BLaER1 (cell line): ENCODE results near the gene RTN4IP1.

Source experiments
- H3K27ac ChIP-seq: shearing (Covaris generic); formaldehyde crosslinking; 2 replicates; pipeline ENCODE4 v1.8.1; 2022
- H3K27me3 ChIP-seq: shearing (Covaris generic); formaldehyde crosslinking; 2 replicates; pipeline ENCODE4 v1.8.1; 2022
- H3K36me3 ChIP-seq: shearing (Covaris generic); formaldehyde crosslinking; 2 replicates; pipeline ENCODE4 v1.8.1; 2022
- H3K4me1 ChIP-seq: shearing (Covaris generic); formaldehyde crosslinking; 2 replicates; pipeline ENCODE4 v1.8.1; 2022
- H3K4me2 ChIP-seq: shearing (Covaris generic); formaldehyde crosslinking; 2 replicates; pipeline ENCODE4 v1.8.1; 2022
- H3K4me3 ChIP-seq: shearing (Covaris generic); formaldehyde crosslinking; 2 replicates; pipeline ENCODE4 v1.8.1; 2022
- H3K9ac ChIP-seq: shearing (Covaris generic); formaldehyde crosslinking; 2 replicates; pipeline ENCODE4 v1.8.1; 2022
- H3K9me3 ChIP-seq: shearing (Covaris generic); formaldehyde crosslinking; 2 replicates; pipeline ENCODE4 v1.8.1; 2022
- H4K20me1 ChIP-seq: shearing (Covaris generic); formaldehyde crosslinking; 2 replicates; pipeline ENCODE4 v1.8.1; 2022
- Cebpa-rat ChIP-seq: shearing (Covaris generic); IDR thresholded peaks from 2 replicates; pipeline ENCODE4 v1.8.1; 2022

RTN4IP1 gene

GRCh38 chr6:106537662-106538061 is 91.6 kb downstream of the RTN4IP1 start:
- Histone ChIP-seq H3K4me2 (no peak overlapping the region), H3K27me3 (no peaks in the 10 kb centered on the region), H3K4me1 (peaks cover 11% of the 10 kb centered on the region), H3K27ac (no peak overlapping the region), H3K9me3 (no peaks in the 10 kb centered on the region), H4K20me1 (no peaks in the 10 kb centered on the region), H3K4me3 (no peak overlapping the region), H3K9ac (no peak overlapping the region), H3K36me3 (no peaks in the 10 kb centered on the region)
- TF ChIP-seq Cebpa-rat: no peak

GRCh38 chr6:106536851-106537250 is 92.4 kb downstream of the RTN4IP1 start:
- Histone ChIP-seq H3K36me3 (no peaks in the 10 kb centered on the region), H3K4me3 (no peak overlapping the region), H4K20me1 (no peaks in the 10 kb centered on the region), H3K27me3 (no peaks in the 10 kb centered on the region), H3K4me1 (peaks cover 11% of the 10 kb centered on the region), H3K4me2 (no peak overlapping the region), H3K9me3 (no peaks in the 10 kb centered on the region), H3K27ac (no peak overlapping the region), H3K9ac (no peak overlapping the region)
- no peak for TF ChIP-seq Cebpa-rat

GRCh38 chr6:106536357-106536756 is 92.9 kb downstream of the RTN4IP1 start:
- peaks cover 11% of the 10 kb centered on the region for H3K4me1 ChIP-seq
- no peak overlapping the region for H3K4me2 ChIP-seq
- no peaks in the 10 kb centered on the region for H3K27me3 ChIP-seq
- TF ChIP-seq Cebpa-rat: no peak
- H3K36me3 ChIP-seq: no peaks in the 10 kb centered on the region
- no peak overlapping the region for H3K4me3 ChIP-seq
- H3K9me3 ChIP-seq: no peaks in the 10 kb centered on the region
- no peaks in the 10 kb centered on the region for H4K20me1 ChIP-seq
- H3K27ac ChIP-seq: no peak overlapping the region
- no peak overlapping the region for H3K9ac ChIP-seq

DNA sequence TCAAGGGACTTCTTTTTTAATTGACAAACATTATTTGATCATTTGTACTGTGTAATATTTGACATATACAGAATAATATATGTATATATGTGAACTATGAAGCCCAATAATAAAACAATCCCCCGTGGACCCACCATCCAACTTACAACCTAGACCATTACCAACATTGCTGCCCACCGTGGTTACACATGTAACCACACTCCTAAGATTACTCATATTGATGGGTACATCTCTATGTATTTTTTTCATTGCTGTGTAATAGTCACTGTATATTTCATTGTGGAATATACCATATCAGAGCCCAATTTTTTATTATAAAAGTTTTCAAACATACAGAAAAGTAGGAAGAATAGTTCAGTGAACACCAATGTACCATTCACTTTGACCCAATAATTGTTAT is 94.3 kb downstream of the RTN4IP1 start:
- Histone ChIP-seq H4K20me1 (no peaks in the 10 kb centered on the region), H3K4me1 (peaks cover 5% of the 10 kb centered on the region), H3K9ac (no peak overlapping the region), H3K9me3 (no peaks in the 10 kb centered on the region), H3K27me3 (no peaks in the 10 kb centered on the region), H3K4me3 (no peak overlapping the region), H3K4me2 (no peak overlapping the region), H3K36me3 (no peaks in the 10 kb centered on the region), H3K27ac (no peak overlapping the region)
- TF ChIP-seq Cebpa-rat: no peak

GRCh38 chr6:106534564-106534982 is 94.7 kb downstream of the RTN4IP1 start:
- Histone ChIP-seq H3K36me3 (no peaks in the 10 kb centered on the region), H3K4me2 (no peak overlapping the region), H4K20me1 (no peaks in the 10 kb centered on the region), H3K9me3 (no peaks in the 10 kb centered on the region), H3K4me3 (no peak overlapping the region), H3K4me1 (peaks cover under 1% of the 10 kb centered on the region), H3K27ac (no peak overlapping the region), H3K27me3 (no peaks in the 10 kb centered on the region), H3K9ac (no peak overlapping the region)
- TF ChIP-seq Cebpa-rat: no peak

DNA sequence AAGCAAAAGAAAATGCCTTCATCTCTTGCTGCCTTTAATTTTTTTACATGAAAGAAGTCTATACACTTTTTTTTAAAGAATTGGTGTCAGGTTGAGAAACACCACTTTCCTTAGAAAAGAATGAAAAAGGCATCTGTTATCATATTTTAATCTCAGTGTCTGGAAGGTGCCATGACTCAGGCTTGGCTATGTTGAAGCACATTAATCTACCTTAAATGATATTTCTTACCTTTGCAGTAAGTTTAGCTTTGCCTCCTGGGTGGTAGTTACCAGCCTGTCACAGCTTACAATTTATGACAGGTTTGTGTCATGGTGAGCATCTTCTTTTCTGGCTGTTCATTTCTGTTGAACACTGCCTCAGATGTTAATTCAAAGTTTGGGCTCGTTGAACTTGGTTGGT is 95.3 kb downstream of the RTN4IP1 start:
- H3K27ac ChIP-seq: no peak overlapping the region
- H3K36me3 ChIP-seq: no peaks in the 10 kb centered on the region
- no peak overlapping the region for H3K4me2 ChIP-seq
- H3K9ac ChIP-seq: no peak overlapping the region
- no peaks in the 10 kb centered on the region for H3K9me3 ChIP-seq
- H4K20me1 ChIP-seq: no peaks in the 10 kb centered on the region
- H3K4me1 ChIP-seq: no peaks in the 10 kb centered on the region
- no peak overlapping the region for H3K4me3 ChIP-seq
- no peak for TF ChIP-seq Cebpa-rat
- H3K27me3 ChIP-seq: no peaks in the 10 kb centered on the region

GRCh38 chr6:106533054-106533453 is 96.2 kb downstream of the RTN4IP1 start:
- no peaks in the 10 kb centered on the region for H3K4me1 ChIP-seq
- H3K9ac ChIP-seq: no peak overlapping the region
- H4K20me1 ChIP-seq: no peaks in the 10 kb centered on the region
- no peaks in the 10 kb centered on the region for H3K27me3 ChIP-seq
- no peak overlapping the region for H3K4me3 ChIP-seq
- H3K27ac ChIP-seq: no peak overlapping the region
- no peak for TF ChIP-seq Cebpa-rat
- no peak overlapping the region for H3K4me2 ChIP-seq
- no peaks in the 10 kb centered on the region for H3K9me3 ChIP-seq
- no peaks in the 10 kb centered on the region for H3K36me3 ChIP-seq

GRCh38 chr6:106530502-106530901 is 98.8 kb downstream of the RTN4IP1 start:
- no peaks in the 10 kb centered on the region for H3K27me3 ChIP-seq
- no peak overlapping the region for H3K9ac ChIP-seq
- no peaks in the 10 kb centered on the region for H4K20me1 ChIP-seq
- TF ChIP-seq Cebpa-rat: no peak
- H3K4me3 ChIP-seq: no peak overlapping the region
- peaks cover 14% of the 10 kb centered on the region for H3K4me1 ChIP-seq
- no peak overlapping the region for H3K4me2 ChIP-seq
- no peaks in the 10 kb centered on the region for H3K36me3 ChIP-seq
- H3K27ac ChIP-seq: no peak overlapping the region
- no peaks in the 10 kb centered on the region for H3K9me3 ChIP-seq

- H3K4me3 ChIP-seq: no peak overlapping the region
- no peaks in the 10 kb centered on the region for H4K20me1 ChIP-seq
- H3K4me1 ChIP-seq: peaks cover 18% of the 10 kb centered on the region
- no peak for TF ChIP-seq Cebpa-rat
- no peak overlapping the region for H3K4me2 ChIP-seq
- H3K27ac ChIP-seq: no peak overlapping the region
- H3K36me3 ChIP-seq: no peaks in the 10 kb centered on the region
- H3K9me3 ChIP-seq: no peaks in the 10 kb centered on the region
- H3K27me3 ChIP-seq: no peaks in the 10 kb centered on the region
- H3K9ac ChIP-seq: no peak overlapping the region
Measured at GRCh38 chr6:106530026-106530425, 99.3 kb downstream of the RTN4IP1 start.

DNA sequence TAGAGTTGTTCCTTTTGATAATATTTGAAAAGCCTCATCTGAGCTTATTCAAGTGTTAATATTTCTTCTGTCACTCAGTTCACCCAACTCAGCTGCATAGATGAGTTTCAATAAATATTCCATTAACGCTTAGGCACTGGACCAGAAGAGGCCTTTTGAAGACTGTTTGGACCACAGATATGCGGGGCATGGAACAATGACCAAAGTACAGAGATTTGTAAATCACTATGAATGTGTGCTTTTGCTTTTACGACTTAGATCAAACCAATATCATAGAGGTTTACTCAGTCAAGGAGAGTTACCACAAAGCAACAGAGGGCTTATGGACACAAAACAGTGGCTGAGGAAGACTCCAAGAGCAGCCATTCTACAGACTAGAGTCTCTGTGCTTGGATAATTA is 99.9 kb downstream of the RTN4IP1 start:
- Histone ChIP-seq H3K4me2 (no peak overlapping the region), H3K4me3 (no peak overlapping the region), H3K4me1 (peaks cover 23% of the 10 kb centered on the region), H3K9me3 (no peaks in the 10 kb centered on the region), H3K36me3 (no peaks in the 10 kb centered on the region), H3K27ac (no peak overlapping the region), H4K20me1 (no peaks in the 10 kb centered on the region), H3K9ac (no peak overlapping the region), H3K27me3 (no peaks in the 10 kb centered on the region)
- TF ChIP-seq Cebpa-rat: no peak

- Histone ChIP-seq H4K20me1 (no peaks in the 10 kb centered on the region), H3K4me3 (no peak overlapping the region), H3K36me3 (no peaks in the 10 kb centered on the region), H3K9me3 (no peaks in the 10 kb centered on the region), H3K4me1 (peaks cover 27% of the 10 kb centered on the region), H3K9ac (no peak overlapping the region), H3K27me3 (no peaks in the 10 kb centered on the region), H3K27ac (no peak overlapping the region), H3K4me2 (no peak overlapping the region)
- TF ChIP-seq Cebpa-rat: no peak
Measured at GRCh38 chr6:106528521-106528920, 100.8 kb downstream of the RTN4IP1 start.
